Thyroid gland (tissue), 4 donors: ENCODE measurements around the gene CTNNA3. TPM values are rescaled to one million over a fixed set of nuclear protein-coding genes. Genes with fewer than 3 reads are reported as not detected.

ENCODE experiments used
- DNase-seq, 2 donors: peaks; one replicate each; pipeline ENCODE4 v3.0.0-alpha.2; 2019
- H3K27ac ChIP-seq, 3 donors: fragments of 200-600 bp; sonication (generic); 1 replicate in 2 of 3; 2 replicates in 1 of 3; pipeline ENCODE4 v1.5.1; 2016 to 2019; ENCODE audit warnings: mild to moderate bottlenecking in 1 of 3, moderate library complexity in 1 of 3
- H3K27me3 ChIP-seq: fragments of 200-600 bp; sonication (generic); one replicate; pipeline ENCODE4 v1.5.1; 2019
- H3K36me3 ChIP-seq, 2 donors: fragments of 200-600 bp; sonication (generic); one replicate each; pipeline ENCODE4 v1.5.1; 2016 to 2019
- H3K4me1 ChIP-seq, 2 donors: fragments of 200-600 bp; sonication (generic); one replicate each; pipeline ENCODE4 v1.5.1; 2017 to 2019
- H3K4me3 ChIP-seq, 3 donors: fragments of 200-600 bp; sonication (generic); replicated peaks in 1 of 3; 1 replicate in 2 of 3; 2 replicates in 1 of 3; pipeline ENCODE4 v1.5.1; 2016; ENCODE audit warnings: mild to moderate bottlenecking in 1 of 3
- H3K9me3 ChIP-seq: fragments of 200-600 bp; sonication (generic); one replicate; pipeline ENCODE4 v1.5.1; 2017
- POLR2A ChIP-seq, 2 donors: fragments of 450-650 bp; IDR thresholded peaks; one replicate each; pipeline ENCODE4 v1.6.1; 2017; ENCODE audit warnings: antibody characterized with exemption in 2 of 2, mild to moderate bottlenecking in 2 of 2, moderate library complexity in 1 of 2
- WGBS, 2 donors: methylation state at CpG; one replicate each; pipeline ENCODE4 v1.1.5; 2017; 5-methylcytosine and 5-hydroxymethylcytosine counted together
- intact Hi-C: fragments of 100-400 bp; cut with DNase I; formaldehyde crosslinking; loops from one replicate; pipeline ENCODE4 v1.15.1; 2023
- total RNA-seq, 4 donors: library from RNA; depleted of rRNA; stranded (reverse); fragments of >200 nt; gene quantifications; one replicate each; pipeline ENCODE4 v1.2.3, GENCODE V29; 2016
- TF ChIP-seq, protein P1 (sequence below), 6 experiments: fragments of 200-600 bp in 3 of 6; fragments of 450-650 bp in 3 of 6; sonication (generic) in 3 of 6; IDR thresholded peaks; one replicate each; pipeline ENCODE4 v1.5.1; 2016 to 2019; ENCODE audit warnings: antibody characterized with exemption in 6 of 6, mild to moderate bottlenecking in 2 of 6, inconsistent platforms in 1 of 6, moderate library complexity in 1 of 6

CTNNA3 gene
- total RNA-seq, 4 donors from 2014 or later, result 0.11 to 0.79 (median 0.13) TPM; not detected in 1

DNA sequence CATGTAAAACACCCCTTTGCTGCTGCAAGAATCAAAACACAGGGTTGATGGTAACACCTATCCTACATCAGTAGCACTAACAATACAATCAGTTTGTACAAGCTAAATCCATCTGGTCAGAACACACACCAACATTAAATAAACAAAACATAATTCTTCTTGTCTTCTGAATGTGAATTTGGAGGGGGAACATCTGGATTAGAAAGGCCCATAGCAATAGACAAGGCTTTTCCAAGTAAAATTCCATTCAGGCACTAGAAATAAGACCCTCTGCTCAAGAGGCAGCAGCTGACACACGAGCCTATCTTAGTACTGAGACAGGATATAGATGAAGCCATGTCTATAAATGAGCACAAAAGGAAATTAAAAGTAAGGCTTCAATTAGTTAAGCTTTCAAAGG, 1610.1 kb downstream of the CTNNA3 start:
- no peak overlapping the region for H3K4me3 ChIP-seq
- no peaks in the 10 kb centered on the region for H3K36me3 ChIP-seq
- no peaks in the 10 kb centered on the region for H3K27me3 ChIP-seq
- TF ChIP-seq POLR2A (IDR thresholded peaks at IDR 0.05), result no peak
- no peaks in the 10 kb centered on the region for H3K4me1 ChIP-seq
- DNase-seq, result no peak
- H3K27ac ChIP-seq, result no peak overlapping the region
- 0 to 9% methylated on average over 1 of the region's 1 CpG for WGBS, 2 donors
- no peaks in the 10 kb centered on the region for H3K9me3 ChIP-seq
- intact Hi-C loops, result no loop called here

GRCh38 chr10:66071907-66072306, 1624.1 kb downstream of the CTNNA3 start:
- DNase-seq, result no peak
- no peak overlapping the region for H3K4me3 ChIP-seq
- no peaks in the 10 kb centered on the region for H3K27me3 ChIP-seq
- H3K36me3 ChIP-seq, result no peaks in the 10 kb centered on the region
- intact Hi-C loops, result no loop called here
- TF ChIP-seq, protein P1, sequence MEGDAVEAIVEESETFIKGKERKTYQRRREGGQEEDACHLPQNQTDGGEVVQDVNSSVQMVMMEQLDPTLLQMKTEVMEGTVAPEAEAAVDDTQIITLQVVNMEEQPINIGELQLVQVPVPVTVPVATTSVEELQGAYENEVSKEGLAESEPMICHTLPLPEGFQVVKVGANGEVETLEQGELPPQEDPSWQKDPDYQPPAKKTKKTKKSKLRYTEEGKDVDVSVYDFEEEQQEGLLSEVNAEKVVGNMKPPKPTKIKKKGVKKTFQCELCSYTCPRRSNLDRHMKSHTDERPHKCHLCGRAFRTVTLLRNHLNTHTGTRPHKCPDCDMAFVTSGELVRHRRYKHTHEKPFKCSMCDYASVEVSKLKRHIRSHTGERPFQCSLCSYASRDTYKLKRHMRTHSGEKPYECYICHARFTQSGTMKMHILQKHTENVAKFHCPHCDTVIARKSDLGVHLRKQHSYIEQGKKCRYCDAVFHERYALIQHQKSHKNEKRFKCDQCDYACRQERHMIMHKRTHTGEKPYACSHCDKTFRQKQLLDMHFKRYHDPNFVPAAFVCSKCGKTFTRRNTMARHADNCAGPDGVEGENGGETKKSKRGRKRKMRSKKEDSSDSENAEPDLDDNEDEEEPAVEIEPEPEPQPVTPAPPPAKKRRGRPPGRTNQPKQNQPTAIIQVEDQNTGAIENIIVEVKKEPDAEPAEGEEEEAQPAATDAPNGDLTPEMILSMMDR (IDR thresholded peaks at IDR 0.05), result no peak
- no peak for TF ChIP-seq POLR2A (IDR thresholded peaks at IDR 0.05)
- no peaks in the 10 kb centered on the region for H3K4me1 ChIP-seq
- no peaks in the 10 kb centered on the region for H3K9me3 ChIP-seq
- no peak overlapping the region for H3K27ac ChIP-seq
- WGBS, 2 donors, result 90 to 93% methylated on average over 2 of the region's 2 CpGs

- H3K9me3 ChIP-seq, result no peaks in the 10 kb centered on the region
- no peak overlapping the region for H3K4me3 ChIP-seq
- H3K27me3 ChIP-seq, result no peaks in the 10 kb centered on the region
- intact Hi-C loops, result no loop called here
- TF ChIP-seq, protein P1 (IDR thresholded peaks at IDR 0.05), result no peak
- TF ChIP-seq POLR2A (IDR thresholded peaks at IDR 0.05), result no peak
- no peaks in the 10 kb centered on the region for H3K36me3 ChIP-seq
- no peak overlapping the region for H3K27ac ChIP-seq
- DNase-seq, result no peak
- H3K4me1 ChIP-seq, result no peaks in the 10 kb centered on the region
These were observed 1637.4 kb downstream of the CTNNA3 start for GRCh38 chr10:66058594-66058993.

- TF ChIP-seq, protein P1 (IDR thresholded peaks at IDR 0.05), result no peak
- TF ChIP-seq POLR2A (IDR thresholded peaks at IDR 0.05), result no peak
- Histone ChIP-seq H3K36me3 (no peaks in the 10 kb centered on the region), H3K27ac (no peak overlapping the region), H3K9me3 (no peaks in the 10 kb centered on the region), H3K4me3 (no peak overlapping the region), H3K27me3 (no peaks in the 10 kb centered on the region), H3K4me1 (no peaks in the 10 kb centered on the region)
- intact Hi-C loops, result no loop called here
- DNase-seq, result no peak
- WGBS, 2 donors, result 87 to 91% methylated on average over 3 of the region's 3 CpGs
These were observed 1646.7 kb downstream of the CTNNA3 start for GRCh38 chr10:66049335-66049734.

GRCh38 chr10:66045859-66046258, 1650.1 kb downstream of the CTNNA3 start:
- no peak for DNase-seq
- Histone ChIP-seq H3K36me3 (no peaks in the 10 kb centered on the region), H3K27ac (no peak overlapping the region), H3K4me1 (no peaks in the 10 kb centered on the region), H3K4me3 (no peak overlapping the region), H3K27me3 (no peaks in the 10 kb centered on the region), H3K9me3 (no peaks in the 10 kb centered on the region)
- TF ChIP-seq, protein P1 (IDR thresholded peaks at IDR 0.05), result no peak
- no peak for TF ChIP-seq POLR2A (IDR thresholded peaks at IDR 0.05)
- WGBS, 2 donors, result 74 to 76% methylated on average over 1 of the region's 1 CpG
- intact Hi-C loops, result no loop called here

DNA sequence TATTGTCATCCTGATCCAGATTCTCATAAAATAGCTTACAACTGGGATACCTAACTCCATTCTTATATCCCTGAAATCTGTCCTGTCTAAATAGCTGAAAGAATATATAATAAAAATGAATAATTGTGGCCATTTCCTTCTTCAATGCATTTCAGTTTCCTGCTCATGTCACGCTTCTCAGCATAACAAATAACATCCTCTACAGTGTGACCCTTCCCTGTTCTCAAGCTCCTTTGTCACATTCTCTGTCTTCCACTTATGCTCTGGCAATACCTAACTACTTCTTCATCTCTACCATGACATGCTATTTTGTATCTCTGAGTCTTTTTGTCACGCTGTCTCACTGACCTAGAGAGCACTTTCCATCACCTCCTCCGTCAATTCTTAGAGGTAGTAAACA, 1654.2 kb downstream of the CTNNA3 start:
- H3K4me3 ChIP-seq, result no peak overlapping the region
- H3K36me3 ChIP-seq, result no peaks in the 10 kb centered on the region
- no peaks in the 10 kb centered on the region for H3K4me1 ChIP-seq
- WGBS, 2 donors, result 78 to 79% methylated on average over 3 of the region's 3 CpGs
- no peaks in the 10 kb centered on the region for H3K9me3 ChIP-seq
- TF ChIP-seq, protein P1 (IDR thresholded peaks at IDR 0.05), result no peak
- TF ChIP-seq POLR2A (IDR thresholded peaks at IDR 0.05), result no peak
- intact Hi-C loops, result no loop called here
- H3K27ac ChIP-seq, result no peak overlapping the region
- DNase-seq, result no peak
- H3K27me3 ChIP-seq, result no peaks in the 10 kb centered on the region
